Measurements from ENCODE around the gene LTBP1. TPM values are rescaled to one million over a fixed set of nuclear protein-coding genes. Genes with fewer than 3 reads are reported as not detected.

Gene LTBP1
- total RNA-seq, 1 donor from 2014 or later: 29.7 TPM

GRCh38 chr2:33116799-33117198, 170.0 kb downstream of the LTBP1 start:
- Mint-ChIP-seq H3K27me3 (ENCODE audit: low read depth, unreplicated experiment) (no peaks in the 10 kb centered on the region), H3K4me1 (ENCODE audit: low read depth, unreplicated experiment) (peaks cover 3% of the 10 kb centered on the region), H3K9me3 (ENCODE audit: unreplicated experiment) (no peaks in the 10 kb centered on the region), H3K36me3 (ENCODE audit: low read depth, unreplicated experiment) (no peaks in the 10 kb centered on the region), H3K27ac (ENCODE audit: unreplicated experiment) (no peak overlapping the region), H3K4me3 (ENCODE audit: unreplicated experiment) (no peak overlapping the region)
- Histone ChIP-seq H3K9me3 (ENCODE audit: insufficient read depth, low read depth, low read length) (no peaks in the 10 kb centered on the region), H3K27me3 (ENCODE audit: insufficient read depth, low read length) (no peaks in the 10 kb centered on the region), H3K4me2 (ENCODE audit: low read length) (no peak overlapping the region), H3K79me2 (ENCODE audit: insufficient read depth, low read length) (no peaks in the 10 kb centered on the region), H3K9ac (ENCODE audit: low read length) (no peak overlapping the region), H3K36me3 (ENCODE audit: insufficient read depth, low read length) (no peaks in the 10 kb centered on the region), H3K4me1 (ENCODE audit: insufficient read depth, low read length) (no peaks in the 10 kb centered on the region), H3K4me3 (ENCODE audit: insufficient read depth, low read depth, low read length) (no peak overlapping the region), H4K20me1 (ENCODE audit: insufficient read depth, low read length) (no peaks in the 10 kb centered on the region), H3K27ac (ENCODE audit: low read depth, low read length) (no peak overlapping the region), H2AFZ (ENCODE audit: low read depth, low read length) (no peak overlapping the region)
- no peak for DNase-seq (ENCODE audit: low read depth)
- TF ChIP-seq EZH2 (IDR thresholded peaks at IDR 0.05; ENCODE audit: insufficient read depth, low read length) (no peak), CTCF (IDR thresholded peaks at IDR 0.05; ENCODE audit: insufficient read depth, low read depth, low read length) (no peak)
- no peak for FAIRE-seq

GRCh38 chr2:33118651-33119050, 171.9 kb downstream of the LTBP1 start:
- no peak overlapping the region for H3K4me3 Mint-ChIP-seq (ENCODE audit: unreplicated experiment)
- Histone ChIP-seq H3K4me3 (ENCODE audit: insufficient read depth, low read depth, low read length) (no peak overlapping the region), H3K4me1 (ENCODE audit: insufficient read depth, low read length) (no peaks in the 10 kb centered on the region), H2AFZ (ENCODE audit: low read depth, low read length) (no peak overlapping the region), H3K9me3 (ENCODE audit: insufficient read depth, low read depth, low read length) (no peaks in the 10 kb centered on the region), H3K4me2 (ENCODE audit: low read length) (no peak overlapping the region), H3K27ac (ENCODE audit: low read depth, low read length) (no peak overlapping the region), H3K27me3 (ENCODE audit: insufficient read depth, low read length) (no peaks in the 10 kb centered on the region), H3K36me3 (ENCODE audit: insufficient read depth, low read length) (no peaks in the 10 kb centered on the region), H3K79me2 (ENCODE audit: insufficient read depth, low read length) (no peaks in the 10 kb centered on the region), H3K9ac (ENCODE audit: low read length) (no peak overlapping the region), H4K20me1 (ENCODE audit: insufficient read depth, low read length) (no peaks in the 10 kb centered on the region)
- no peak overlapping the region for H3K27ac Mint-ChIP-seq (ENCODE audit: unreplicated experiment)
- DNase-seq (ENCODE audit: low read depth): no peak
- peaks cover 3% of the 10 kb centered on the region for H3K36me3 Mint-ChIP-seq (ENCODE audit: low read depth, unreplicated experiment)
- no peak for TF ChIP-seq CTCF (IDR thresholded peaks at IDR 0.05; ENCODE audit: insufficient read depth, low read depth, low read length)
- no peak for TF ChIP-seq EZH2 (IDR thresholded peaks at IDR 0.05; ENCODE audit: insufficient read depth, low read length)
- FAIRE-seq: no peak
- no peaks in the 10 kb centered on the region for H3K27me3 Mint-ChIP-seq (ENCODE audit: low read depth, unreplicated experiment)
- peaks cover 9% of the 10 kb centered on the region for H3K4me1 Mint-ChIP-seq (ENCODE audit: low read depth, unreplicated experiment)
- peaks cover 3% of the 10 kb centered on the region for H3K9me3 Mint-ChIP-seq (ENCODE audit: unreplicated experiment)

- Histone ChIP-seq H3K27ac (ENCODE audit: low read depth, low read length) (no peak overlapping the region), H3K27me3 (ENCODE audit: insufficient read depth, low read length) (no peaks in the 10 kb centered on the region), H3K9me3 (ENCODE audit: insufficient read depth, low read depth, low read length) (no peaks in the 10 kb centered on the region), H4K20me1 (ENCODE audit: insufficient read depth, low read length) (no peaks in the 10 kb centered on the region), H3K4me2 (ENCODE audit: low read length) (no peak overlapping the region), H3K79me2 (ENCODE audit: insufficient read depth, low read length) (no peaks in the 10 kb centered on the region), H3K4me1 (ENCODE audit: insufficient read depth, low read length) (no peaks in the 10 kb centered on the region), H2AFZ (ENCODE audit: low read depth, low read length) (no peak overlapping the region), H3K36me3 (ENCODE audit: insufficient read depth, low read length) (no peaks in the 10 kb centered on the region), H3K4me3 (ENCODE audit: insufficient read depth, low read depth, low read length) (no peak overlapping the region), H3K9ac (ENCODE audit: low read length) (no peak overlapping the region)
- Mint-ChIP-seq H3K4me3 (ENCODE audit: unreplicated experiment) (no peak overlapping the region), H3K27me3 (ENCODE audit: low read depth, unreplicated experiment) (no peaks in the 10 kb centered on the region), H3K36me3 (ENCODE audit: low read depth, unreplicated experiment) (peaks cover 3% of the 10 kb centered on the region), H3K9me3 (ENCODE audit: unreplicated experiment) (peaks cover 3% of the 10 kb centered on the region), H3K27ac (ENCODE audit: unreplicated experiment) (no peak overlapping the region), H3K4me1 (ENCODE audit: low read depth, unreplicated experiment) (peaks cover 11% of the 10 kb centered on the region)
- FAIRE-seq: no peak
- DNase-seq (ENCODE audit: low read depth): no peak
- no peak for TF ChIP-seq EZH2 (IDR thresholded peaks at IDR 0.05; ENCODE audit: insufficient read depth, low read length)
- TF ChIP-seq CTCF (IDR thresholded peaks at IDR 0.05; ENCODE audit: insufficient read depth, low read depth, low read length): no peak
Measured at GRCh38 chr2:33121416-33121815, 174.7 kb downstream of the LTBP1 start.

Data from astrocyte (in vitro differentiated cells and primary cell).